GM12878 (cell line): Measurements from ENCODE around the gene NR1D1.

Experiments
- CHD2 ChIP-seq: IDR thresholded peaks from 2 replicates; pipeline ENCODE4 v1.6.1; 2011; ENCODE audit warnings: low read depth, low read length, improper control_type of control experiment, borderline replicate concordance
- EZH2 ChIP-seq: IDR thresholded peaks from 2 replicates; pipeline ENCODE4 v1.6.1; 2012; ENCODE audit warnings: low read depth, mild to moderate bottlenecking, control low read depth, inconsistent platforms, low read length, borderline replicate concordance; ENCODE audit not compliant: control insufficient read depth
- MEF2B ChIP-seq: fragments of 450-650 bp; IDR thresholded peaks from 2 replicates; pipeline ENCODE4 v1.6.1; 2018; ENCODE audit warnings: mild to moderate bottlenecking, moderate library complexity; ENCODE audit not compliant: partially characterized antibody, poor library complexity, severe bottlenecking
- POLR2A ChIP-seq: IDR thresholded peaks from 2 replicates; pipeline ENCODE4 v1.6.1; 2011; ENCODE audit warnings: low read depth, mild to moderate bottlenecking, low read length
- RFX5 ChIP-seq: IDR thresholded peaks from 2 replicates; pipeline ENCODE4 v1.6.1; 2011; ENCODE audit warnings: low read depth, low read length, improper control_type of control experiment
- TF ChIP-seq, protein P1 (sequence below), 3 experiments: IDR thresholded peaks in 2 of 3; conservative IDR thresholded peaks in 1 of 3; 2 replicates each; pipeline ENCODE4 v1.5.1; 2011; ENCODE audit warnings: low read depth in 3 of 3, low read length in 3 of 3, mild to moderate bottlenecking in 3 of 3, control low read depth in 2 of 3, moderate library complexity in 2 of 3, inconsistent platforms in 1 of 3, mixed read lengths in 1 of 3; ENCODE audit not compliant: control insufficient read depth in 2 of 3, insufficient read depth in 1 of 3; ENCODE audit errors: extremely low read depth in 1 of 3

DNA sequence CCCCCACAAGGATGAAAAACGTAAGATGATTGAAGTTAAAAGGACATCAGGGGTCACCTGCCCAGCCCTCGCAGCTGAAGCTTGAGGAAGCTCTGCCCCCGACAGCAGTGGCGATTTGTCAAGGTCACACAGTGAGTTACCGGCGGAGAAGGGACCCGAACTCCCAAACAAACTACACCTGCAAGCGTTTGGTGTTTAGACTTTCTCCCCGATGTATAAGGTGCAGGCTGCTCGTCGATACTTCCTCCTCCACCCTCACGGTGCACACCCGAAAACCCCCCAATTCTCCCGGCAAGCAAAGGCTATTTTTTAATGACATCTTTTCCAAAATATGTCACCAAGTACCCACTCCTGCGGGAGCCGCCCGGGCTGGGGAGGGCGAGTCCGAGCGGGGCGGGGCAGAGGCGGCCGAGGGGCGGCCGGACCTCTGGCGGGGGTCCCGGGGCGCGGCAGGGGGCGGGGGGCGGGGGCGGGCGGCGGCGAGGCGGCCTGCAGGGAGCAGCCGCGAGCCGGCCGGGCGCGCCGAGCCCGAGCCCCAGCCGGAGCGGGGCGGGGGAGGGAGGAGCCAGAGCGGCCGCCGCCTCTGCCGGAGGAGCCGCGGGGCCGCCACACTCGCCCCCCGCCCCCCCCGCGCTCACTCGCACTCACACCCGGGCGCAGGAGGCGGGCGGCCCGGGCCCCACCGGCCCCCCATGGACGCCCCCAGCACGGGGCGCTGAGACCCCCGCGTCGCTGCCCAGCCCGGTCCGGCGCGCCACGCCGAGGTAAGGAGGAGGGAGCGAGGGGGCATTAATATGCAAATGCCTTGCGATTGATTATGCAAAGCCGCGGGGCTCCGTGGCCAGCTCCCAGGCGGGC, 37.8 kb downstream of the NR1D1 start, which contains the start of gene THRA:
- TF ChIP-seq, protein P1, sequence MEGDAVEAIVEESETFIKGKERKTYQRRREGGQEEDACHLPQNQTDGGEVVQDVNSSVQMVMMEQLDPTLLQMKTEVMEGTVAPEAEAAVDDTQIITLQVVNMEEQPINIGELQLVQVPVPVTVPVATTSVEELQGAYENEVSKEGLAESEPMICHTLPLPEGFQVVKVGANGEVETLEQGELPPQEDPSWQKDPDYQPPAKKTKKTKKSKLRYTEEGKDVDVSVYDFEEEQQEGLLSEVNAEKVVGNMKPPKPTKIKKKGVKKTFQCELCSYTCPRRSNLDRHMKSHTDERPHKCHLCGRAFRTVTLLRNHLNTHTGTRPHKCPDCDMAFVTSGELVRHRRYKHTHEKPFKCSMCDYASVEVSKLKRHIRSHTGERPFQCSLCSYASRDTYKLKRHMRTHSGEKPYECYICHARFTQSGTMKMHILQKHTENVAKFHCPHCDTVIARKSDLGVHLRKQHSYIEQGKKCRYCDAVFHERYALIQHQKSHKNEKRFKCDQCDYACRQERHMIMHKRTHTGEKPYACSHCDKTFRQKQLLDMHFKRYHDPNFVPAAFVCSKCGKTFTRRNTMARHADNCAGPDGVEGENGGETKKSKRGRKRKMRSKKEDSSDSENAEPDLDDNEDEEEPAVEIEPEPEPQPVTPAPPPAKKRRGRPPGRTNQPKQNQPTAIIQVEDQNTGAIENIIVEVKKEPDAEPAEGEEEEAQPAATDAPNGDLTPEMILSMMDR (IDR thresholded peaks at IDR 0.05 in 2 of 3, conservative IDR thresholded peaks at IDR 0.05 in 1 of 3; ENCODE audit: control insufficient read depth in 2 of 3, extremely low read depth in 1 of 3, insufficient read depth in 1 of 3, low read depth in 3 of 3, low read length in 3 of 3), result peak in 1 of 3 experiments; percentile 27; a peak in 2 of 6 replicates
- peak; percentile 32; the same call in 1 of the 2 replicates for TF ChIP-seq CHD2
- TF ChIP-seq POLR2A, result no peak
- TF ChIP-seq MEF2B, result no peak
- TF ChIP-seq RFX5, result no peak
- no peak for TF ChIP-seq EZH2
